ENCODE results near the gene HSPA4L. TPM values are rescaled to one million over a fixed set of nuclear protein-coding genes. Genes with fewer than 3 reads are reported as not detected.

HSPA4L gene
- total and polyA plus RNA-seq, 10 of the 15 experiments (the other 5 are each of a cell fraction or from before 2014, with no cell fraction given): 8.6 to 40.5 (median 21.4) TPM

GRCh38 chr4:127852661-127853060 is 70.5 kb downstream of the HSPA4L start (continued):
- TF ChIP-seq ELK1 (IDR thresholded peaks at IDR 0.05; ENCODE audit: low read depth, low read length): no peak
- TF ChIP-seq BMI1 (IDR thresholded peaks at IDR 0.05; ENCODE audit: borderline replicate concordance): no peak
- TF ChIP-seq ZBTB40 (IDR thresholded peaks at IDR 0.05; ENCODE audit: borderline replicate concordance): no peak
- TF ChIP-seq KAT2A (conservative IDR thresholded peaks at IDR 0.05; ENCODE audit: control insufficient read depth, low read depth, low read length): no peak

- SMC1A ChIA-PET (ENCODE audit: uncharacterized antibody, unreplicated experiment): interaction anchor here (0.9 to 1.7 kb wide), 5 partner anchors 19 to 33 kb away, joined by 3 to 6 read pairs (median 5); partner anchors contain the start of gene PLK4
Observed at GRCh38 chr4:127856196-127856812, 74.2 kb downstream of the HSPA4L start.

More at GRCh38 chr4:127856196-127856812, 74.2 kb downstream of the HSPA4L start:
- H3K27ac ChIP-seq (ENCODE audit: control insufficient read depth, insufficient read depth): peak overlapping the region; percentile 84
- ChIA-PET CTCF (interaction anchor here (1.1 to 1.3 kb wide), 2 partner anchors 24 to 25 kb away, joined by 3 read pairs; no protein-coding TSS in a partner anchor), POLR2A (interaction anchor here (0.9 to 2.6 kb wide), 3 partner anchors 24 to 1239 kb away, joined by 3 to 10 read pairs (median 5); partner anchors contain the start of genes ABHD18, MFSD8 and PLK4), RAD21 (ENCODE audit: unreplicated experiment) (interaction anchor here (1.0 to 2.4 kb wide), 5 partner anchors 19 to 109 kb away, joined by 3 to 9 read pairs (median 4); partner anchors contain the start of genes ABHD18, HSPA4L, MFSD8 and PLK4)
- H2AFZ ChIP-seq (ENCODE audit: control insufficient read depth, low read depth, low read length): peak overlapping the region; percentile 81
- peaks cover 15% of the 10 kb centered on the region for H3K4me1 ChIP-seq (ENCODE audit: control insufficient read depth, insufficient read depth, low read length)
- H3K4me2 ChIP-seq (ENCODE audit: control insufficient read depth, insufficient read depth): peak overlapping the region; percentile 88
- no peaks in the 10 kb centered on the region for H4K20me1 ChIP-seq (ENCODE audit: control insufficient read depth, insufficient read depth)
- intact Hi-C loops (cut with micrococcal nuclease; ENCODE audit: unreplicated experiment): loop anchor here (2.0 kb wide), 1 partner anchor 74 kb away; the partner anchor contains the start of gene HSPA4L
- no peaks in the 10 kb centered on the region for H3K27me3 ChIP-seq (replicated peaks in 1 of 2; ENCODE audit: control insufficient read depth in 2 of 2, insufficient read depth in 2 of 2, low read length in 1 of 2)
- ATAC-seq: peak; percentile 27
- TF ChIP-seq MYC (IDR thresholded peaks at IDR 0.05; ENCODE audit: insufficient read depth, insufficient read length, insufficient replicate concordance, low read length, severe bottlenecking): no peak
- no peak for TF ChIP-seq YY1 (IDR thresholded peaks at IDR 0.05; ENCODE audit: low read depth, low read length)
- TF ChIP-seq ZNF687 (IDR thresholded peaks at IDR 0.05): no peak
- peak overlapping the region; percentile 59; the same call in 1 of the 2 replicates for H3K4me3 ChIP-seq
- no peak for FAIRE-seq
- BruUV-seq (replicated peaks): TSS peak; percentile 49
- peaks cover 1% of the 10 kb centered on the region; the same call in 2 of the 3 replicates for H3K9me3 ChIP-seq (replicated peaks; ENCODE audit: control insufficient read depth, insufficient read depth, low read length)
- in situ Hi-C loops (cut with MboI): no loop called here
- H3K36me3 ChIP-seq (ENCODE audit: control insufficient read depth in 2 of 2, insufficient read depth in 2 of 2, low read length in 1 of 2): no peaks in the 10 kb centered on the region; a peak in 1 of 4 replicates
- DNase-seq (ENCODE audit: low read depth, low spot score): peak; percentile 2
- peaks cover 6% of the 10 kb centered on the region for H3K79me2 ChIP-seq (ENCODE audit: control insufficient read depth, insufficient read depth, low read length)
- H3K9ac ChIP-seq (ENCODE audit: control insufficient read depth, insufficient read depth, low read length): peak overlapping the region; percentile 66; the same call in 1 of the 2 replicates
